HEK293 (cell line): ENCODE results near the gene ARHGEF28.

Experiments
- CTCF ChIP-seq: fragments of 450-650 bp; formaldehyde crosslinking; IDR thresholded peaks from 2 replicates; pipeline ENCODE4 v1.5.1; 2016; ENCODE audit warnings: missing biosample characterization, missing genetic modification characterization
- MEIS1 ChIP-seq: sonication (generic); formaldehyde crosslinking; IDR thresholded peaks from 2 replicates; pipeline ENCODE4 v1.8.1; 2022; ENCODE audit warnings: missing genetic modification reagents, mild to moderate bottlenecking, borderline replicate concordance
- MYNN ChIP-seq: fragments of 450-650 bp; formaldehyde crosslinking; IDR thresholded peaks from 2 replicates; pipeline ENCODE4 v1.5.1; 2016; ENCODE audit warnings: missing biosample characterization, missing genetic modification characterization, borderline replicate concordance
- TSHZ1 ChIP-seq: fragments of 450-650 bp; formaldehyde crosslinking; IDR thresholded peaks from 2 replicates; pipeline ENCODE4 v1.5.1; 2016; ENCODE audit warnings: missing biosample characterization, missing genetic modification characterization, borderline replicate concordance

- TF ChIP-seq CTCF (tag by site-specific recombination), result no peak
- no peak for TF ChIP-seq TSHZ1
- TF ChIP-seq MEIS1 (CRISPR knock-in tag), result no peak
- no peak for TF ChIP-seq MYNN (tag by site-specific recombination)
Measured at GRCh38 chr5:73718762-73719161, 92.8 kb downstream of the ARHGEF28 start.
